HG03039 (cell line): ENCODE measurements around the gene STRIP1.
"Not testable (repeated sequence)": the region's sequence is repeated elsewhere in the genome, so short reads cannot be mapped to it uniquely, and the experiment has no call there.

ENCODE experiments used
- ATAC-seq: cut with Tn5 transposase; IDR thresholded peaks from one replicate; pipeline ENCODE4 v1.9.1; 2021; ENCODE audit warnings: mild to moderate bottlenecking, moderate library complexity; ENCODE audit not compliant: unreplicated experiment

STRIP1 gene

DNA sequence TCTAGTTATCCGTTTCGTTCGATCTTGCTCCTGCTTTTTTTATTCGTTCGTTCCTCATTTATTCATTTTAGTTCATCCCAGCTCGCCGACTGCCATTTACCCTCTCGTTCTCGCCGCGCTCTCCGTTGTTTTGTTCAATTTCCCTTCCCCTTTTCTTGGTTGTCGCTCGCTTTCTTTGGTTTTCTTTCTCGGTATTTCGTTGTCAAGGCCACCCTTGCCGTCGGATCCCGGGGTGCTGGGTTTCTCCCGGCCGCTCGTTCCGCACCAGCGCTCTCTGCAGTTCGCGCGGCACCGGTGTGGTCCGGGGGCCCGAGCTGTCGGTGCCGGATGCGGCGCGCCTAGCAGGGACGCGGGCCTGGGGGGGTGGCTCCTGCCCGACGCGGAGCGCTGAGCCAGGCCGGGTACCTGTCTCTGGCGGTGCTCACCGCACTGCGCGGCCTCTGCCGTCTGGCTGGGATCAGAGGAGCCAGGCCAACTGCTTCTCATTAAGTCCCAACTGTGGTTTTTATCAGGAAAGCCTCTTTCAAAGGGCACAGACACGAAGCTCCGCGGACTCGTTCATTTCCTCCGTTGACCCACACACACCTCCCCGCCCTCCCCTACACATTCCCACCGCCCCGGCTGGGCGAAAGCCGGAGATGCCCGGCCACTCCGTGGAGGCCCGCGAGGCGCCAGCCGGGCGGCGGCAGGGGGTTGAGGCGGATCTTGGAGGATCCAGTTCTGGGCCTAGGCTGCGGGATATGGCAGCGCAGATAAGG is 34.4 kb downstream of the STRIP1 start:
- no peak for ATAC-seq

DNA sequence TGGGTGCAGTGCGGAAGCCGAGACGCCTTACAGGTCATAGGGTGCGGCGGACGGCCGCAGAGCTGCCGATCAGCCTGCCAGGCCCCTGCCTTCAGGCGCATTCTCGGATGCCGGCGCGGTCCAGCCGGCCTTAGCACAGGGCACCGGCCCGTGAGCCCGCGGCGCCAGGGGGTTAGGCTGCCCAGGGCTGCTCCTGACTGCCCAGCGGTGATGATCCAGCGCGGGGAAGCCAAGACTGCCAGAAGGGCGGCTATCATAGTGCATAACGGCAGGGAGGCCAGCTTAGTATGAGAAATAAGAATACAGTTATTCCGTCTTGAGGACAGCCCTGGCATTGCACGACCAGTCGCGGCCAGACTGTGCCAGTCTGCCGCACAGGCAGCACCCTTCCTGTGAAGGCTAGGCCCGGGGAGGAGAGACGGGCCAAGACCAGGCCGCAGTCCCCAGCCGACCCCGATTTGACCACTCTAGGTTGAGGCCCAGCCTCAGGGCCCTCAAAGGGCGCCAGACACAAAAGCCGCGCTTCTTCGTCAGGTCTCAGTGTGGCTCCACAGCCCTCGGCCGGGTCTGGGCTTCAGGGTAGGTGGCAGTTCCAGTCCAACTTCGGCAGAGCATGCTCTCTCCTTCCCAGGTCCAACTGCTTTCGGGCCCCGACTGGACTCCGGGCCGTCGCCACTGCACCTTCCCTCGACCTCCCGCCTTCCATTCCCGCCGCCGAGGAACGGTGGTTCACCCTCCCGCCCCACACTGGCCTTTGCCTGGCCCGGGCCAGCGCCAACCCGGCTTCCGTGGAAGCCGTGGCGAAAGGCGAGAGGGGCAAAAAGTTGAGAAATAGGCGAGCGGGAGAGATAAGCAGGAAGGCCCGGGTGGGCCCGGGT is 35.2 kb downstream of the STRIP1 start:
- ATAC-seq, result no peak

DNA sequence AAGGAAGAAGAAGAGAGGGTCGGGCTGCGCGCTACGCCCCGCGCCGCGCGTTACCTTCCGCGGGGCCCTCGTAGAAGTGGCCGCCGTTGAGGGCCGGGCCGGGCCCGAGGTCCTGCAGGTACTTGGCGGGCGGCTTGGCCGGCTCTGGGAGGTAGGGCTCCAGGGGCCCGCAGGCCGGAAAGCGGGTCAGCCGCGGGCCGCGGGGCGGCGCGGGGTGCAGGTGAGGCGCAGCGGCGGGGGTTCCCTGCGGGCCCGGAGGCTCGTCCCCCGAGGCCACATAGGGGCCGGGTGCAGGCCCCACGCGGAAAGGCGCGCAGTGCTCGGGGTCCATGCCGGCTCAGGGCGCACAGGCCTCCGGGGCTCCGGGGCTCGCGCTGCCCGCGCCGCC is 35.9 kb downstream of the STRIP1 start:
- ATAC-seq, result no peak

DNA sequence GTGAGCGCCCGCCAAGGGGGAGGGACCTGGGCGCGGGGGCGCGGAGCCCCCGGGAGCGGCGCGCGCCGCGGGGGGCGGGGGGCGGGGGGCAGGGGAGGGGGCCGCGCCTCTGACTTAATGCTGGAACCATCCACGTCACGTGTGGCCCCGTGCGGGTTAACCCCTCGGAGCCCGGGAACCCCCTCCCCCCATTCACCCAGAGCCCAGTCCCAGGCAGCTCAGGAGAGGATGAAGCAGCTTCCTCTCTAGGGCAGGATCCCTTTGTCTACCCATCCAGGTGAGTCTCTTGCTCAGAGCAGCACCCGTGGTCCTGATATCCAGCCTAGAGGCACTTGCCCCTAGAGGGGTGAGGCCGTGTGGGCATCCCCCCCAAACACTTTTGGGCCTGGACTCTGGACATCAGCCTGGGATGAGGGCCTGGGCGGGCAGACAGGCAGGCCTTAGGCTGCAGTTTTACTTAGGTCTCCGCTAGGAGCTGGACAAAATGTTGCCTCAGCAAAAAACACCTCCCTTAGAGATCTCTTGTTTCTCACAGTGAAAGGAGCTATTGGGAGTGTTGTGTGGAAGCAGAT is 36.3 kb downstream of the STRIP1 start, which contains the start of gene ALX3:
TSS of gene ALX3 (minus strand) at position 2 of the 572 bp plus-strand sequence. CDS start 60 bp downstream, outside the sequence.
- no peak for ATAC-seq

DNA sequence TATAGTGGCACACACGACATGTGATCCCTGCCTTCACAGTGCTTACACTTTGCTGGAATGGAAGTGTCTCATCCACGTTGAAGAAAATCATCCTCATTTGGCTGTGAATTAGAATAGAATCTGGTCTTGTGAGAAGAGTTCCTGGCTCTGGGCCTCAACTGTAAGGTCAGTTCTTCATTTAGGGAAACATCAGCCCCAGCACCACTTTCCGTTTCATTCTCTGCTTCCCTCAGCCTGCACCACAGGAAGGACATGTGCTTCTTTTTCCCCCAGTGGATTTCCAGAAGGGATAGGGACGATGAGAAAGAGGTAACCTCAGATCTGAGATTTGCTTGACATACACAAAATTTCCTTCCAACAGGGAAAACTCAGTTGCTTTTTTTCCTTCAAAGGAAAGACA is 39.7 kb downstream of the STRIP1 start:
- no peak for ATAC-seq

DNA sequence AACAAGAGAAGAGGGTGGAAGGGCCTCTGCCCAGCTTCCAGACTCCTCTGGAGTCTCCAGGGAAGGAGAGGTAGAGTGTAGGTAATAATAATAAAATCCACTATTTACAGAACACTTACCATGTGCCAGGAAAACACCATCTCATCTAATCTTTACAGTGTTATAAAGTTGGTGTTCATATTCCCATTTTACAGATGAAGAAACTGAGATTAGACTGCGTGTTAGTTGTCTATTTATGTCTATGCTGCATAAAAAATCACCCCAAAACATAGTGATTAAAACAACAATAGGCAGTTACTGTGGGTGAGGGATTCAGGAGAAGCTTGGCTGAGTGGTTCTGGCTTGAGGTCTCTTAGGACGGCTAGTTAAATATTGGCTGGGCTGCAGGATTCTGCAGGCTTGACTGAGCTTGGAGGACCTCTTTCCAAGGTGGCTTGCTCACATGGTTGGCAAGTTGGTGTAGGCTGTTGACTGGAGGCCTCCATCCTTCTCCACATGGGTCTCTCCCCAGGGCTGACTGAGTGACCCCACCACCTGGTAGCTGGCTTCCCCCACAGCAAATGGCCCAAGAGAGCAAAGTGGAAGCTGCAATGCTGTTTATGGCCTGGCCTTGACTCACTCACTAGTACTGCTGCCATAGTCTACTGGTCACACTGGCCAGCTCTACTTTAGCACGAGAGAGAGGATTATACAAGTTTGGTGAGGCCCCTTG is 42.5 kb downstream of the STRIP1 start:
- ATAC-seq, result no peak

DNA sequence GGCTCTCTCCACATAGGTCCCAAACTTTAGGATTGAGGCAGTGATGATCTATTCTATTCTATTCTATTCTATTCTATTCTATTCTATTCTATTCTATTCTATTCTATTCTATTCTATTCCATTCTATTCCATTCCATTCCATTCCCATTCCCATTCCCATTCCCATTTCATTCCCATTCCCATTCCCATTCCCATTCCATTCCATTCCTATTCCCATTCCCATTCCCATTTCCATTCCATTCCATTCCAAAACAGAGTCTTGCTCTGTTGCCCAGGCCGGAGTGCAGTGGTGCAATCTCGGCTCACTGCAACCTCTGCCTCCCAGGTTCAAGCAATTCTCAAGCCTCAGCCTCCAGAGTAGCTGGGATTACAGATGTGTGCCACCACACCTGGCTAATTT is 45.6 kb downstream of the STRIP1 start:
- ATAC-seq, result not testable (repeated sequence)

DNA sequence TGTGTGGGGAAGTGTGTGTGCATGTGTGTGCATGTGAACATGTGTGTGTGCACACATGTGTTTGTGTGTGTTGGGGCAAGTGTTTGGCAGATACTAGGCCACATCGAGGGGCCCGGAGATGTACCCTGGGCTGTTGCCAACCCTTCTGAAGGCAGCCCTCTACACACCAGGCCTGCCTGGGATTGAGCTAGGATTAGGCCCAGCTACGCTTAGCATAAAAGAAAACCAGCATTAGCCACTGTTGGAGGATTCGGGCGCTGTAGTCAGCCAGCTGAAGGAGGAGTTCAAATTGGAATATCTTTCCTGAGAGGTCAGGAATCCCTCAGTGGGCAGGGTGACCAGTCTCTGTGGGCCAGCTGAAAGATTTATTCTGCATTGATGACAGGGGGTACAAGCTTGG is 46.6 kb downstream of the STRIP1 start:
- ATAC-seq, result no peak

DNA sequence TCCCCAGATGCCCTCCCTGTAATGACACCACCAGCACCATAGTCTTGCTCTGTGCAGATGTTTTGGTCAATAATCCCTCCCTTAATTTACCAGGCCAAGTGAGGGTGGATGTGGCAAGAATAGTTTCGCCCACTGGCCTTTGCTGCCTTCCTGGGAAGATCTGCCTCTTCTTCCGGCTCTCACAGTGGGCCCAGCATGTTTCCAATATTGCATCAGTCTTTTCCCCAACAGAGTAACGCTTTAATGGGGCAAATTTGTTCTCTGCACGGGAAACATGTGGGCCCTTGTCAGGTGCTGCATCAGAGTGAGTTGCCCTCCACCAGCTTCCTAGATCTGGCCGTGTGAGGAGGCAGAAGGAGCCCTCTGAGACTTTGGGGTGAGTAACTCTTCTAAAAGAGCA is 48.1 kb downstream of the STRIP1 start:
- ATAC-seq, result no peak

DNA sequence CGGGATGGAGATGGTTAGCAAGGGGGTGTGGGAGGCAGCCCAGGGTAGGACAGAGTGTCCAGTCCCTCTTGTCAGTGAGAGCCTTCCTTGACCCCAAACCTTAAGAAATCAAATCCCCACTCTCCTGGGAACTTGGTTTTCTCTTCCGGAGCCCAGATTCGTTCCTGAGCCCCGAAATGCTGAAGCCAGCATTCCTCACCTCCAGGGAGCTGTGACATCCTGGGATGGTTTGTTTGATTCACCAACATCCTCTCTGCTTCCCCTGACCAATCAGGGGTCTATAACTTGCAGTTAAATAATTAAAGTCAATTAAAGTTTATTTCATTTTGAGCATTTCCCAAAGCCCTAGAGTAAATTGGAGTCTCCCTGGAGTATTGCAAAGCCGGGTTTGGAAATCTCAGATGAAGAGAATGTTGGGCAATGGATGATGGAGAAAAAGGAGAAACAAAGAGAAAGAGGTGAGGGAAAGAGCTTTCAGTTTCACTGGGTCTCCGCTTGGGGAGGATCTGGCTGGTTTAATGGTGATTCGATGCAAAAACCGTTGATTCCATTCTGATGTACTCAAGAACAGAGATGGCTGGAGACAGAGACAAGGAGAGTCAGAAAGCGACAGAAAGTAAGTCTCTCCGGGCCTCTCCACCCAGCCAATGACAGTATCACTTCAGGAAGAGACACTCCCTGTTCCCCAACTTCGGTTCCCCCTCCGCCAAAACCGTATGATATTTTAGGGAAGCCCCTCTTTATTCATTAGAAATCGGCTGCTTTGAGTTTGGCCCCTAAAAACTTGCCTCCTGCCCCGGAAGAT is 48.8 kb downstream of the STRIP1 start:
- no peak for ATAC-seq

DNA sequence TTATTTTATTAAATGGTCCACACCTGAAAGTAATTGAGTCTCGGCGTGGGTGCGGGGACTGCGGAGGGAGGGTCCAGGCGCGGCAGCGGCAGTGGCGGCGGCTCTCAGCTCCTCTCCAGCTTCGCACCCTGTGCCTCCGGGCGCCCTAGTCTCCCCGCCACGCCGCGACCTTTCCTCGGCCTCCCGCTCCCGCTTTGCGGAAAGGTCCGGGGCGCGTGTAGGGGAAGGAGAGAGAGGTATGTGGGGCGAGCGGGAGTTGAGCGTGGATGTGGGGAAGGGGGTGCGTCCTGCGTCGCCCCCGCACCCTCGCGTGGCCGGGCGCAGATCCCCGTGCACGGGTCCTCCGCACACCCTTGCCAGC is 49.4 kb downstream of the STRIP1 start:
- no peak for ATAC-seq

DNA sequence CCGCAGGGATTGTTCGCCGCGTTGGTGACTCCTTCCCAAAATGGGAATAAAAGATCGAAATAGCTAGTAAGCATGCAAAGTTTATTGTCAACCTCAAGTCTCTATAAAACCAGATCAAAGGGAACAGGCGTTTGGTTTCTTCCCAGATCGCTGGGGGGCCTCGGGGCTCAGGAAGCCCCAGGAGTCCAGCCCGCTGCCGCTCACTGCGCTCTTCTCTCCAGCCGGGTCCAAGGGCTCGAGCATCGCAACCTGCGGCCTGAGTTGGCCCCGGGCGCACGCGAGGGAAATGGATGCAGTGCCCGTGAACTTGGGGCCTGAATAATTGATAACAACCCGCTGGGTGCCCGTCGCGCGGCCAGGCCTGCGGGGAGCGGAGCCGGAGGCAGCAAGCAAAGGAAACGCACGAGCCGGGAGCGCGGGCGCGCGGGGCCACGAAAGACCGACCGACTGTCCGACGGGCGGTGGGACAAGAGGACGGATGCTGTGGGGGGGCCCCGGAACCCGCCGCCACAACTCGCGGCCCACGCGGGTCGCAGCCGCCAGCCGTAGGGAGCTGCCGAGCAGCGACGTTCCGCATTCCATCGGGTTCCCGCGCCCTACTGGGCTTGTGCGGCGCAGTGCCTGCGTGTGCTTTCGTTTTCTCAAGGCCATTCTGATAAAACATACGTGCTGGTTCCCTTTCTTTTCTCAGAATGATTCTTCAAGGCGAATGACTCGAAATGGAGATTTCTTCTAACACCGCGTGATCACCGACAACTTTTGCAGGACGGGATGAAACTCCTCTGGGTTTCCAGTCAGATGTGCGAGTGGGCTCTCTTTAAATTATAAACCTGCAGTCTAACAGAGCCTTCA is 50.0 kb downstream of the STRIP1 start:
- no peak for ATAC-seq

DNA sequence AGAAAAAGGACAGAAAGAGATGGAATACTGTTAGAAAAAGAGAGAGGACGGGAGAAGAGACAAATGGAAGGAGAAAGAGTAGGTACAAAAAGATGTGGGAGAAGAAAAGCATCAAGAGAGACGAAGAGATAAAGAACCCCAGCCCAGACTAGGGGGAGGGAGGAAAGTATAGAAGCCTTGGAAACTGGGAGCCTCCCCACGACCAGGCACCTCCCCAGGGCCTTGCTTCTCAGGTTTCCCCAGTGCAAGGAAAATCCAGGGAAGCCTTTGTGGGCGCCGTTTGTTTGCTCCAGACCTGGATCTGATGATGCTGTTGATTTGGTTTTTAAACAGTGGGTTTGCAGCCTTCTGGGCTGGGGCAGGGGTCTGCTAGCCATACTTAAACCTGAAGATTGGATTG is 51.2 kb downstream of the STRIP1 start:
- no peak for ATAC-seq

DNA sequence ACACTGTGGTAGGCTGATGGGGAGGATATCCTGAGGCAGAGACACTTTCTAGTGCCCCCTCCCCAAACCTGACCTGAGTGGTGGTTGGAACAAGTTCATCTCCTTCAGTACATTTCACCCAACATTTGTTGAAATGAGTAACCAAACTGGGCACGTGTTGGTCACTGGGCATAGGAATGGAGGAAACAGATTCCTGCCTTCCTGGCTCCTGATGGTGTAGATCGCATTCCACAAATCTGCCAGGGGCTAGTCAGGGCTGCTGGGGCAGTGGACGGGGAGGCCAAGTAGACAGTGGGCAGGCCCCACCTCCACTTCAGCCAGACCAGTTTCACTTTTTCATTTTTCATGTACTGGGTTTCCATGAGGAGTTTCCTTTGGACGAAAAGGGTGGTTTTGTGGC is 52.5 kb downstream of the STRIP1 start:
- no peak for ATAC-seq

DNA sequence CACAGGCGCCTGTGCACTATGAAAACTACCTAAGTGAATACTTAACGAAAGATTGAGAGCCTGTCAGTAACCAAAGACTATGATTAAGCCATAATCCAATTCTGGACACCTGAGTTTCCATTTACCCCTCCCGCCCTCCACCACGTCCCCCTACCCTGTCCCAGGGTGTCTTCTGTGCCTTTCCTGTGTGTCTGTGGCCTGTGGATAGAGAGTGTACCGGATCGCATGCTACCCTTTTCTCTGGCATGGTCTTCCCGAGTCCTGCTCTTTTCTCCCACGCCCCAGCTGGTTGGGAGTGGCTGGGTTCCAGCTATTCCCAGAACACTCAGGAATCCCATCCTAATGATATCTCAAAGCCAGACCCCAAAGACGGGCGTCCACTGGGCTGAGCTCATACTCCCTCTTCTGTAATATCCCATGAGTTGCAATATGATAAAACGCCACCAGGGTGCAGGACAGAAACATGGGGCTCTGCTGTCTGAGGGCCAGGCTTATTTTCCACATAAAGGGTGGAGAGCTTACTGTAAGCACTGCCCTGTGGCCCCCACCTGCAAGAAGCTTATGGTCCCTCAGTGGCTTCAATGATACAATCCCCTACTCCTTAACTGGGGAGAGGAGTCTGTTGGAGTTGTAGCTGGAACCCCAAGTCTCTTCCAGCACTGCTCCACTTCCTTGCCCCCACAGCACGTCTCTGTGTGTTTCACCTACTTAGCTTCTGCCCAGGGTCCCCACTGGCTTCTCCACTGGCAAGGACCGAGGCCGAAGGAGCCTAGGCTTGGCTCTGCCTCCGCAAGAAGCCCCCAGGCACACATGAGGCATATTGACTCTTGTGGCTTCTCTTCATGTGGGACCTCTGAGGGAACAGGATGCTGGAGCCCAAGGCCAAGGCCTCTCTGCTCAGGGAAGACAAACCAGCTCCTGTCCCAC is 53.7 kb downstream of the STRIP1 start:
- ATAC-seq, result no peak

DNA sequence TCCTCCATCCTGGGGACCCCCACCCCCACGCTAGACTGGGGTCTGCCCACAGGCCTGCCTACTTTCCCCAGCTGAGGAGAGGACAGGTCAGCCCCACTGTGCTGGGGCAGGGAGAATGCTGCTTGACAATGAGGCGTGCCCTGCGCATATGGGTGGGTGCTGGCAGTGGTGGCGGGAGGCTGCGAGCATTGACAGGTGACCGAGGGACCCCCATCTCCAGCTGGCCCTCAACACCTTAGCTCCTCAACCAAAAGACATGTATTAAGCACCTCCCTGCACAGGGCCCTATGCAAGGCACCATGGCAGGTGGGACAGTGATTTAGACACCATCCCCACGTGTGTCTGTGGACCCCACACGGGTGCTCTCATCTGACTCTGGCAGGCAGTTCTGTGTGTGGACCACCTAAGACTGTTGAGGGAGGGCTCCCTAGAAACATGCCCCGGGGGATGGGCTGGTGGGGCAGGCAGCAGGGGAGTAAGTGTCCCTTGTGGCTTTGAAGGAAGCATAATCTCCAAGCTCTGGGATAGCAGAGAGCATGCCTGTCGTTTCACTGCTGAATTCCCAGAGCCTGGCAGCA is 54.4 kb downstream of the STRIP1 start:
- no peak for ATAC-seq

DNA sequence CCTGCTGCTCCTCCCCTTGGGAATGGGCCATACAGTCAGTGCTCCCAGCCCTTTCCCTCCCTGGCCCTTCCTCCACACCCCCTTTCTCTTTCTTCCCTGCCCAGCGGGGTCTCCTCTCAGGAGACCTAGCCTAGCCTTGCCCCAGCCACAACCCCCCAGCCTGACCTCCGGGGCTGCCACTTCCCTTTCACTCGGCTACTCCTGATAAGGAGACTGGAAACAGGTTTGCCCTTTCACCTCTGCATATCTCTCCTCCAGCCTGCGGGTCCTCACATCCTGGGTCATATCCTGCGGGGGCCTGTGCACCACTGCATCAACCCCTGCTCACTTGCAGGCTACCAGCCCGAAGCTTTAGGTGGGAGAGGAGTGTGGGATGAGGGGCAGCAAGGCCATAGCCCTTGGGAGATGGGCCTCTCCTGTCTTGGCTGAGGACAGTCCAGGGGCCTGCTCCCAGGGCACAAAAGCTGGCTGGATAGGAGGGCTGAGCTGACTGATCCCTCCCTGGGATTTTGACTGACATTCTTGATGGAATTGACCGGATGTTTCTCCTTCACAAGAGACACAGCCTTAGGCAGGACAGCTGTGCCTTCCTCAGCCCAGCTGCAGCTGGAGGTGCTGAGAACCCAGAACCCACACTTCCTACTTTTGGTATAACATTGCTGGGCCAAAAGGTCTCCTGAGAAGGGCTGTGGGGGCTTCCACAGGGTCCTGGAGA is 55.3 kb downstream of the STRIP1 start:
- no peak for ATAC-seq
